ENCODE data around the gene ADCY2. TPM values are rescaled to one million over a fixed set of nuclear protein-coding genes. Genes with fewer than 3 reads are reported as not detected.

Gene ADCY2
- total RNA-seq, 1 experiment from 2014 or later, result not detected

- no peaks in the 10 kb centered on the region for H3K27me3 Mint-ChIP-seq (ENCODE audit: insufficient read depth, unreplicated experiment)
- intact Hi-C loops (cut with micrococcal nuclease; ENCODE audit: unreplicated experiment), result no loop called here
- H3K36me3 ChIP-seq (ENCODE audit: control insufficient read depth, insufficient read depth, low read length), result peaks cover 5% of the 10 kb centered on the region; the same call in 1 of the 2 replicates
- no peak overlapping the region for H3K4me3 Mint-ChIP-seq (ENCODE audit: unreplicated experiment)
- ChIA-PET POLR2A (no interaction called here), CTCF (no interaction called here)
- H3K4me3 ChIP-seq (ENCODE audit: low read depth, low read length), result no peak overlapping the region
- peaks cover 9% of the 10 kb centered on the region for H3K4me1 ChIP-seq
- H3K9me3 Mint-ChIP-seq (ENCODE audit: unreplicated experiment), result no peaks in the 10 kb centered on the region
- DNase-seq, result no peak
- H3K9me3 ChIP-seq, result no peaks in the 10 kb centered on the region
- BruUV-seq (replicated peaks), result no TSS peak
- H3K27me3 ChIP-seq (replicated peaks; ENCODE audit: control insufficient read depth, insufficient read depth, low read length), result no peaks in the 10 kb centered on the region
- H3K36me3 Mint-ChIP-seq (ENCODE audit: insufficient read depth, unreplicated experiment), result peaks cover 43% of the 10 kb centered on the region
- no peak overlapping the region for H3K27ac Mint-ChIP-seq (ENCODE audit: unreplicated experiment)
- TF ChIP-seq CTCF (IDR thresholded peaks at IDR 0.05; ENCODE audit: insufficient read depth in 1 of 2, low read depth in 1 of 2, low read length in 1 of 2, severe bottlenecking in 1 of 2, unreplicated experiment in 1 of 2), result no peak
- H3K4me1 Mint-ChIP-seq (ENCODE audit: low read depth, unreplicated experiment), result no peaks in the 10 kb centered on the region
These were observed 477.3 kb downstream of the ADCY2 start for GRCh38 chr5:7873216-7873615.

- H3K4me3 Mint-ChIP-seq (ENCODE audit: unreplicated experiment), result no peak overlapping the region
- H3K27me3 ChIP-seq (replicated peaks; ENCODE audit: control insufficient read depth, insufficient read depth, low read length), result no peaks in the 10 kb centered on the region
- peaks cover 21% of the 10 kb centered on the region for H3K4me1 ChIP-seq
- no TSS peak for BruUV-seq (replicated peaks)
- CTCF ChIA-PET, result no interaction called here
- no peaks in the 10 kb centered on the region for H3K9me3 Mint-ChIP-seq (ENCODE audit: unreplicated experiment)
- no peak overlapping the region for H3K27ac Mint-ChIP-seq (ENCODE audit: unreplicated experiment)
- H3K36me3 Mint-ChIP-seq (ENCODE audit: insufficient read depth, unreplicated experiment), result peaks cover 42% of the 10 kb centered on the region
- DNase-seq, result no peak
- H3K36me3 ChIP-seq (ENCODE audit: control insufficient read depth, insufficient read depth, low read length), result peaks cover 5% of the 10 kb centered on the region; the same call in 1 of the 2 replicates
- intact Hi-C loops (cut with micrococcal nuclease; ENCODE audit: unreplicated experiment), result no loop called here
- TF ChIP-seq CTCF (IDR thresholded peaks at IDR 0.05; ENCODE audit: insufficient read depth in 1 of 2, low read depth in 1 of 2, low read length in 1 of 2, severe bottlenecking in 1 of 2, unreplicated experiment in 1 of 2), result no peak
- H3K4me1 Mint-ChIP-seq (ENCODE audit: low read depth, unreplicated experiment), result no peaks in the 10 kb centered on the region
- no peak overlapping the region for H3K4me3 ChIP-seq (ENCODE audit: low read depth, low read length)
- H3K27me3 Mint-ChIP-seq (ENCODE audit: insufficient read depth, unreplicated experiment), result no peaks in the 10 kb centered on the region
- H3K9me3 ChIP-seq, result no peaks in the 10 kb centered on the region
- POLR2A ChIA-PET, result no interaction called here
These were observed 478.7 kb downstream of the ADCY2 start for GRCh38 chr5:7874639-7875038.

GRCh38 chr5:7875151-7875550, 479.2 kb downstream of the ADCY2 start:
- Histone ChIP-seq H3K4me1 (peaks cover 23% of the 10 kb centered on the region), H3K36me3 (ENCODE audit: control insufficient read depth, insufficient read depth, low read length) (peaks cover 7% of the 10 kb centered on the region), H3K9me3 (no peaks in the 10 kb centered on the region), H3K27me3 (replicated peaks; ENCODE audit: control insufficient read depth, insufficient read depth, low read length) (no peaks in the 10 kb centered on the region), H3K4me3 (ENCODE audit: low read depth, low read length) (no peak overlapping the region)
- TF ChIP-seq CTCF (IDR thresholded peaks at IDR 0.05; ENCODE audit: insufficient read depth in 1 of 2, low read depth in 1 of 2, low read length in 1 of 2, severe bottlenecking in 1 of 2, unreplicated experiment in 1 of 2), result no peak
- BruUV-seq (replicated peaks), result no TSS peak
- no peak for DNase-seq
- H3K27ac Mint-ChIP-seq (ENCODE audit: unreplicated experiment), result no peak overlapping the region
- H3K4me3 Mint-ChIP-seq (ENCODE audit: unreplicated experiment), result no peak overlapping the region
- intact Hi-C loops (cut with micrococcal nuclease; ENCODE audit: unreplicated experiment), result no loop called here
- H3K36me3 Mint-ChIP-seq (ENCODE audit: insufficient read depth, unreplicated experiment), result peaks cover 47% of the 10 kb centered on the region
- H3K27me3 Mint-ChIP-seq (ENCODE audit: insufficient read depth, unreplicated experiment), result no peaks in the 10 kb centered on the region
- no peaks in the 10 kb centered on the region for H3K4me1 Mint-ChIP-seq (ENCODE audit: low read depth, unreplicated experiment)
- no peaks in the 10 kb centered on the region for H3K9me3 Mint-ChIP-seq (ENCODE audit: unreplicated experiment)
- POLR2A ChIA-PET, result no interaction called here
- CTCF ChIA-PET, result no interaction called here

Measured in Caco-2 (cell line).